ENCODE data around the gene TMTC1. TPM values are rescaled to one million over a fixed set of nuclear protein-coding genes. Genes with fewer than 3 reads are reported as not detected.

The TMTC1 gene
- total RNA-seq, 1 donor from 2014 or later: 1.4 TPM

DNA sequence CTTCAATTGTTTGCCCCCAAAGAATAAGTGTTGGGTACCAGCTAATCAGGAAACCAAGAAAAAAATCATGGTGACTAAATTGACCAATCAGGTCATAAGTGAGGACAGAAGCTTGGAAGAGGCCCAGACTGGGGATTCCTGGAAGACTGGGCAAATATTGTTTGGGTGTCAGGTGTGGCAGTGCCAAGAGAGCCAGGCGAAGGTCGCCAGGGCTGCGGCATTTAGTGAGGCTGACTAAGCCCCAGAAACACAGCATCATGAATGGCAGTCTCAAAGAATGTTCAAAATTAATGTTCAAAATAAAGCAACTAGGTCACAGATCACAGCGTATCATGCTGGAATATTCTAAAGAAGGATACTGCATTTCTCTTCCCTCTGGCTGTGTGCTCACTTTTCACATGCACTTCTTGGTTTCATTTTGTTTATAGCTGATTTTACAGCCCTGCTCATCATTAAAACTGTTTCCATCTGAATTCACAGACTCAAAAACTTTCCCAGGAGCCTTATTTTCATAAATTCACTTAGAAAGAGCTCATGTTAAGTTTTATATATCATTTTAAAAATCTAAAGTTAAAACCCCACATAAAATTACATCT is 201.0 kb downstream of the TMTC1 start:
- TF ChIP-seq, protein P1, sequence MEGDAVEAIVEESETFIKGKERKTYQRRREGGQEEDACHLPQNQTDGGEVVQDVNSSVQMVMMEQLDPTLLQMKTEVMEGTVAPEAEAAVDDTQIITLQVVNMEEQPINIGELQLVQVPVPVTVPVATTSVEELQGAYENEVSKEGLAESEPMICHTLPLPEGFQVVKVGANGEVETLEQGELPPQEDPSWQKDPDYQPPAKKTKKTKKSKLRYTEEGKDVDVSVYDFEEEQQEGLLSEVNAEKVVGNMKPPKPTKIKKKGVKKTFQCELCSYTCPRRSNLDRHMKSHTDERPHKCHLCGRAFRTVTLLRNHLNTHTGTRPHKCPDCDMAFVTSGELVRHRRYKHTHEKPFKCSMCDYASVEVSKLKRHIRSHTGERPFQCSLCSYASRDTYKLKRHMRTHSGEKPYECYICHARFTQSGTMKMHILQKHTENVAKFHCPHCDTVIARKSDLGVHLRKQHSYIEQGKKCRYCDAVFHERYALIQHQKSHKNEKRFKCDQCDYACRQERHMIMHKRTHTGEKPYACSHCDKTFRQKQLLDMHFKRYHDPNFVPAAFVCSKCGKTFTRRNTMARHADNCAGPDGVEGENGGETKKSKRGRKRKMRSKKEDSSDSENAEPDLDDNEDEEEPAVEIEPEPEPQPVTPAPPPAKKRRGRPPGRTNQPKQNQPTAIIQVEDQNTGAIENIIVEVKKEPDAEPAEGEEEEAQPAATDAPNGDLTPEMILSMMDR (IDR thresholded peaks at IDR 0.05; ENCODE audit: partially characterized antibody, unreplicated experiment): no peak
- peaks cover 2% of the 10 kb centered on the region for H3K27me3 Mint-ChIP-seq (ENCODE audit: unreplicated experiment)
- no peak overlapping the region for H3K4me3 Mint-ChIP-seq (ENCODE audit: unreplicated experiment)
- no peak for DNase-seq
- H3K9me3 Mint-ChIP-seq (ENCODE audit: unreplicated experiment): no peaks in the 10 kb centered on the region
- H3K4me1 Mint-ChIP-seq (ENCODE audit: low read depth, unreplicated experiment): no peaks in the 10 kb centered on the region
- H3K36me3 Mint-ChIP-seq (ENCODE audit: unreplicated experiment): no peaks in the 10 kb centered on the region
- H3K27ac Mint-ChIP-seq (ENCODE audit: unreplicated experiment): no peak overlapping the region

- Mint-ChIP-seq H3K9me3 (ENCODE audit: unreplicated experiment) (no peaks in the 10 kb centered on the region), H3K27ac (ENCODE audit: unreplicated experiment) (no peak overlapping the region), H3K27me3 (ENCODE audit: unreplicated experiment) (peaks cover 2% of the 10 kb centered on the region), H3K4me1 (ENCODE audit: low read depth, unreplicated experiment) (no peaks in the 10 kb centered on the region), H3K36me3 (ENCODE audit: unreplicated experiment) (no peaks in the 10 kb centered on the region), H3K4me3 (ENCODE audit: unreplicated experiment) (no peak overlapping the region)
- TF ChIP-seq, protein P1 (IDR thresholded peaks at IDR 0.05; ENCODE audit: partially characterized antibody, unreplicated experiment): no peak
- DNase-seq: no peak
These were observed 201.6 kb downstream of the TMTC1 start for GRCh38 chr12:29582146-29582545.

DNA sequence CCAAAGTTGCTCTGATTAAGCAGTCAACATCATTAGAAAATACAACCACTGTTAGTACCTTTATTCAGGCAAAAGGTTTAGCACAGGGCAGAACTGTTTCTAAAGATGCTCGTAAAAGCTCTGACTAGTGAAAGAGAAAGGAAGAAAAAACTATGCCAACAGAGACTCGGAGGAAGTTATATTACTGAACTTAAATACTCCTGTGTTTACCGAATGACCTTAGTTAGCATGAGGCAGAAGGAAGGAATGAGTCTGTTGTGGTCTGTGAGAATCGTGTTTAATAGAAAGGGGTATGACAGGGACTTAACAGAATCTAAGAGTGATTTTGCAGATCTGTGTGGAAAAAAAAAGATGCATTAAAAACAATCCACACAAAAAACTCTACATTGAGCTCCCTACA is 202.1 kb downstream of the TMTC1 start:
- no peaks in the 10 kb centered on the region for H3K36me3 Mint-ChIP-seq (ENCODE audit: unreplicated experiment)
- H3K4me3 Mint-ChIP-seq (ENCODE audit: unreplicated experiment): no peak overlapping the region
- H3K4me1 Mint-ChIP-seq (ENCODE audit: low read depth, unreplicated experiment): no peaks in the 10 kb centered on the region
- no peak overlapping the region for H3K27ac Mint-ChIP-seq (ENCODE audit: unreplicated experiment)
- DNase-seq: no peak
- peaks cover 2% of the 10 kb centered on the region for H3K27me3 Mint-ChIP-seq (ENCODE audit: unreplicated experiment)
- TF ChIP-seq, protein P1 (IDR thresholded peaks at IDR 0.05; ENCODE audit: partially characterized antibody, unreplicated experiment): no peak
- no peaks in the 10 kb centered on the region for H3K9me3 Mint-ChIP-seq (ENCODE audit: unreplicated experiment)

- TF ChIP-seq, protein P1 (IDR thresholded peaks at IDR 0.05; ENCODE audit: partially characterized antibody, unreplicated experiment): no peak
- no peaks in the 10 kb centered on the region for H3K9me3 Mint-ChIP-seq (ENCODE audit: unreplicated experiment)
- no peaks in the 10 kb centered on the region for H3K4me1 Mint-ChIP-seq (ENCODE audit: low read depth, unreplicated experiment)
- no peak overlapping the region for H3K27ac Mint-ChIP-seq (ENCODE audit: unreplicated experiment)
- H3K36me3 Mint-ChIP-seq (ENCODE audit: unreplicated experiment): no peaks in the 10 kb centered on the region
- H3K4me3 Mint-ChIP-seq (ENCODE audit: unreplicated experiment): no peak overlapping the region
- no peak for DNase-seq
- peaks cover 2% of the 10 kb centered on the region for H3K27me3 Mint-ChIP-seq (ENCODE audit: unreplicated experiment)
These were observed 202.8 kb downstream of the TMTC1 start for GRCh38 chr12:29580971-29581370.

- Mint-ChIP-seq H3K27ac (ENCODE audit: unreplicated experiment) (no peak overlapping the region), H3K4me3 (ENCODE audit: unreplicated experiment) (no peak overlapping the region), H3K9me3 (ENCODE audit: unreplicated experiment) (no peaks in the 10 kb centered on the region), H3K36me3 (ENCODE audit: unreplicated experiment) (no peaks in the 10 kb centered on the region), H3K27me3 (ENCODE audit: unreplicated experiment) (no peaks in the 10 kb centered on the region), H3K4me1 (ENCODE audit: low read depth, unreplicated experiment) (peaks cover 5% of the 10 kb centered on the region)
- TF ChIP-seq, protein P1 (IDR thresholded peaks at IDR 0.05; ENCODE audit: partially characterized antibody, unreplicated experiment): no peak
- DNase-seq: no peak
These were observed 205.0 kb downstream of the TMTC1 start for GRCh38 chr12:29578731-29579130.

All from glutamatergic neuron (in vitro differentiated cells).